NCI-H1105 treated with DMSO at 0.1 percent for 48 hours (cell line): ENCODE measurements around the gene ITFG1.

Experiments used
- DNase-seq: peaks from one replicate; lab custom pipeline; 2025; lab: John Stamatoyannopoulos, UW

ITFG1 gene

GRCh38 chr16:47460711-47461597 is at the start of gene ITFG1, which contains the start of gene PHKB:
Gene ITFG1, minus strand, starts transcription at chr16:47461063. Its CDS starts 18 bp downstream, at chr16:47461045.
Gene PHKB, plus strand, starts transcription at chr16:47461331. Its CDS starts 20 bp downstream, at chr16:47461351.
- peak; percentile 94 for DNase-seq

DNA sequence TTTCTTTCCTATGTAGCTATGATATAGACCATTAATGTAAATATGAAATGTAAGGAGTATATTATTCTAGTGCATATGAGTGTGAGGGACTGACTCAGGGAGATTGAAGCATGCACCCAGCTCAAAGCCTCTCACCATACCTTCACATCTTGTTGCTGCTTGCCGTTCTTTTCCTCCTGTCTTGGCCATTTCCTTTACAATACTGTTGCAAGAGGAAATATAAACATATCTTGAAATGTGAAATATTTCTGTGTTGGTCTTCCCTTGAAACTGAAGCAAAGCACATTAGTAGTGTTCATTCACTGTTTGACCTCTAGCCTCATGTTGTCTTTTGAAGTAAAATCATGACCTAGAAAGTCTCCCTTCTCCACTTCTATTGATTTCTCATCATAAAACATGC is 46.8 kb upstream of the ITFG1 start:
- no peak for DNase-seq

DNA sequence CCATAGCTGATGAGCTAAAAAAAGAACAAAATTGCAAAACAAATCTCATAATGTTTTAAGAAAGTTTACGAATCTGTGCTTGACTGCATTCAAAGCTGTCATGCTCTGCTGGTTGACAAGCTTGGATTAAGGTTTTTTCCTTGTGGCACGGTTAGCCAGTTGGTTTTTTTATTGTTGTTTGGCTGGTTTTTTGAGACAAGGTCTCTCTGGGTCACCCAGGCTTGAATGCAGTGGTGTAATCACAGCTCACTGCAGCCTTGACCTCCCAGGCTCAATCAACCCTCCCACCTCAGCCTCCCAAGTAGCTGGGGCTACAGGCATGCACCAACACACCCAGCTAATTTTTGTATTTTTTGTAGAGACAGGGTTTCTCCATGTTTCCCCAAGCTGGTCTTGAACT is 45.9 kb upstream of the ITFG1 start:
- DNase-seq, result no peak

- no peak for DNase-seq
Measured at GRCh38 chr16:47504599-47504998, 43.7 kb upstream of the ITFG1 start.

- DNase-seq, result no peak
Measured at GRCh38 chr16:47503936-47504335, 43.1 kb upstream of the ITFG1 start.

DNA sequence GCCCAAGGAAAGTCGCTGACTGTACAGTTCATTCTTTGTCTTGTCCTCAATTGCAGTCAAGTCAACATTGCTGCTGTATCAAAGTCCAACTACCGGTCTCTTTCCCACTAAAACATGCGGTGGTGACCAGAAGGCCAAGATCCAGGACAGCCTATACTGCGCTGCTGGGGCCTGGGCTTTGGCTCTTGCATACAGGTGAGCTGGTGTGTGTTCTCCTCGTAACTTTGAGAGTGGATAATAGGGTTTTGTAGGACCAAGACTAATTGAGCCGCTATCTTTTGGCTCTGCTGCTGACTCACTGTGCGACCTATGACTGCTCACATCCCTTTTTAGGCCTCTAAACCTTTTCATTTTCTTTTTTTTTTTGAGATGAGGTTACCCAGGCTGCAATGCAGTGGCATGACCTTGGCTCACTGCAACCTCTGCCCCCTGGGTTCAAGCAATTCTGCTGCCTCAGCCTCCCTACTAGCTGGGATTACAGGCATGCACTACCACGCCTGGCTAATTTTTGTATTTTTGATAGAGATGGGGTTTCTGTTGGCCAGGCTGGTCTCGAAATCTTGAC is 38.9 kb upstream of the ITFG1 start:
- no peak for DNase-seq

DNA sequence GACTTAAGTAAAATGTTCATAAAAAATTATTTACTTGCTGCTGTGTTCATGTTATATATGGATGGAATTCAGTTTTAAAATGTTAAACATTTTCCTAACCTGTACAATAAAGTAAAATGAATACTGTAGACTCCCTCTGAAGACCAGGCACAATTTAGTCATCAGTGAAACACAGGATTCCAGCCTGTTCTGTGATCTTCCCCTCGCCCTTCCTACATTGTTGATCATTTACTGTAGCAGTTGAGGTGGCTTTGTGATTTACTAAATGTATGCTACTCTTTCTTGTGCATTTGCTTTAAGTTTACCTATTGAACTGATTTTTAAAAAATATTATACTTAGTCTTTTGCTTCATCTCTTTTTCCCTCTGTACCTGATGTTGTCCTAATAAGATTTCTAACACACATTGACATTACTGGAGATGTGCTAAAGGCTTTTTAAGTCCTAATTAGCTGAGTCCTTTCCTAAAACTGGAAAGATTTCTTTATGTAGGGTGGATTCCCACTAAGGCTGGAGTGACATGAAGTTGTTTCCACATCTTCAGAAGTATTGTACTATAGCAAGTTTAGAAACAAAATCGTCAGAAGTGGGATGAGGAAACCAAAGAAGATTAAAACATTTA is 38.3 kb upstream of the ITFG1 start:
- DNase-seq, result no peak

GRCh38 chr16:47493381-47494337 is 32.8 kb upstream of the ITFG1 start:
- DNase-seq, result no peak

DNA sequence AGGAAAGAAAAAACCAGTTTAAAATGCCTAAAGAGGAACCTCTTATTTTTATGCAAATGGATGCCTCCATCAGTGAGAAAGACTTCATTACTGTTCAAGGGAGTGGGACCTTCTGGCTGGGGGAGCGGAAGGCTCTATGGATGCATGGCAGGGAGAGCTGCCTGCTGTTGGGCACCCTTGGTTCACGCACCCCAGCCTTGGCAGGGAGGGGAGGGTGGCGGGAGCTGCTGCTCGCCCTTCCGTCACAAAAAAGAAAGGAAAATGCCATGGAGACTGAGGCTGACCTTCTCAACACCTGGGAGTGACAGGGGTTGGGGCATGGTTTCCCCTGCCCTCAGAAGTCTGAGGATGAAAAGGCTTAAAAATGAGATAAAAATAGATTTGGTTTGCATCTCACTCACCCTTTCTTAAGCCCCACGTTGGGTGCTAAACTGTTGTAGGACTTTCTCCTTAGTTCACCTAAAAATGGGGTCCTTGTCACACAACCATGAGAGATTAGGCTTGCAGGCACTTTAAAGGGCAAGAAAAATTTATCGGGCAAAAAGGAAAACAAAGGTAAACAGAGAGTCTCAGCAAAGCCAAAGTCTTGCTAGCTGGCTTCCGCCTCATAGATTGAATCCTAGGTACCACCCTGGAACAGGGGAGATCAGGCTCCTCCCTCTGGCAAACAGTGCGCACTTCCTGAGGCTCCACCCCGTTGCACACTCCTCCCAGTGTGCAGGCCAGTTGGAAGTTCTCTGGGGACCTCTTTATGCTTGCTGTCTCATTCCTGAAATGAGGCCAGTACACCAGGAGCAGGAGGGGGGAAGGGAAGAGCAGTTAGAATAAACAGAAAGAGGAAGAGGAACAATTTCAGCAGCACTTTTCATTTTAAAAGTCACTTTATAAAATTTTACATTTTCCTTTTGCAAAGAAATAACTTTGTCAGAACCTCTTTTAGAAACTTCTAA is 31.8 kb upstream of the ITFG1 start:
- no peak for DNase-seq

DNA sequence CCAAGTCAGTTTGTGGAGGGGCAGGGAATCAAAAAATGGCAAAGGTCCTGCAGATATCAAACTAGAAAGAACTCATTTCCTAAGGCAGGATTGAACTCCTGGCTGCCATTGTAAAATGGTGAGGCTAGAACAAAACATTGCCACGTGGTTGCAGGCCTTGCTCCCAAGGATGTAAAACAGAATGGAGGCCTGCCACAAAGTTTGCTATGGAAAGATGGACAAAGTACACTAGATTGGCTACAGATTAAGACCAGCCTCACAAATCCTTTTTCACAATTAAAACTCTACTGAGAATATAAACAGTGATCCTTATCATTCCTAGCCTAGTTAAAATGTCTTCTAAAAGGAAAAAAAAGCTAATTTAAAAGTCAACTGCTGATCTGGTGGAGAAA is 31.2 kb upstream of the ITFG1 start:
- DNase-seq, result no peak

GRCh38 chr16:47490471-47490870 is 29.6 kb upstream of the ITFG1 start:
- no peak for DNase-seq

DNA sequence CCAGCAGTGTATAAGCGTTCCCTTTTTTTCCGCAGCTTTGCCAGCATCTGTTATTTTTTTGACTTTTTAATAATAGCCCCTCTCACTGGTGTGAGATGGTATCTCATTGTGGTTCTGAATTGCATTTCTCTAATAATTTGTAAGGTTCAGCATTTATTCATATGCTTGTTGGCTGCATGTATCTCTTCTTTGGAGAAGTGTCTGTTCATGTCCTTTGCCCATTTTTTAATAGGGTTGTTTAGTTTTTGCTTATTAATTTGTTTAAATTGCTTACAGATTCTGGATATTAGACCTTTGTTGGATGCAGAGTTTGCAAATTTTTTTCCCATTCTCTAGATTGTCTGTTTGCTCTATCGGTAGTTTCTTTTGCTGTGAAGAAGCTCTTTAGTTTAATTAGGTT is 27.2 kb upstream of the ITFG1 start:
- no peak for DNase-seq

GRCh38 chr16:47486856-47487255 is 26.0 kb upstream of the ITFG1 start:
- no peak for DNase-seq

DNA sequence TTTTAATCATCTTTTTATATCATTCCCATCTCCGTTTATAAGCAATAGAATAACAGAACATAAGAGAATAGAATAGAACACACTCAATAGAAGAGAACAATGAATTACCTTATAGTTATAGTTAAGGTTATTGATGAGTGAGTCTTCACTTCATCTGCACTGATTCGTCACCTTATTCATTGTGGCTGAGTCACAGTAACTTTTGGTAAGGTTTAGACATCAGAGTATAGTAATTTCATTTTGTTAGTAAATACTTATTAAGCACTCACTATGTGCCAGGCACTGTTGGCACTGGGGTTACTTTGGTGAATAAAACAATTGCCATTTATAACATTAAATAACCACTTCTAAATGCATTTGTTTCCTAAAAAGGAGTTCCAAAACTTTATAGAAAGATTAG is 22.8 kb upstream of the ITFG1 start:
- DNase-seq, result no peak

GRCh38 chr16:47481698-47482374 is 21.0 kb upstream of the ITFG1 start:
- no peak for DNase-seq

- no peak for DNase-seq
Measured at GRCh38 chr16:47480410-47480809, 19.5 kb upstream of the ITFG1 start.

DNA sequence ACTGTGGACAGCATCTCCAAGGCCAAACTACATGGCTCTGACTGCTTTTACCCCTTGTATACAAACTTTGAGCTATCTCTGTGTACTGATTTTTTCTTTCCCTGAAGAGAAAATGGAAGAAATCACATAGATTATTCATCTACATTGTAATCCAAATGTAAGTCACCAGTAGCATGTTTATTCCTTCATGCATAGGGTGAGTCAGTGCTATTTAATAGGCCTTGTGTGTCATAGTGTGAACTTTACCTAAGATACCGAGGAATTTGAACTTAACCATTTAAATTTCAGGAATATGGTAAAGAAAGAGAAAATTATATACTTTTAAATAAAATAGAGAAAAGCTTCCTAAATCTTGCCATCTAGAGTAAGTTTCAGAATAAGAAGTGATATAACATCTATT is 16.8 kb upstream of the ITFG1 start:
- DNase-seq, result no peak

GRCh38 chr16:47476654-47477345 is 15.9 kb upstream of the ITFG1 start:
- DNase-seq, result no peak

DNA sequence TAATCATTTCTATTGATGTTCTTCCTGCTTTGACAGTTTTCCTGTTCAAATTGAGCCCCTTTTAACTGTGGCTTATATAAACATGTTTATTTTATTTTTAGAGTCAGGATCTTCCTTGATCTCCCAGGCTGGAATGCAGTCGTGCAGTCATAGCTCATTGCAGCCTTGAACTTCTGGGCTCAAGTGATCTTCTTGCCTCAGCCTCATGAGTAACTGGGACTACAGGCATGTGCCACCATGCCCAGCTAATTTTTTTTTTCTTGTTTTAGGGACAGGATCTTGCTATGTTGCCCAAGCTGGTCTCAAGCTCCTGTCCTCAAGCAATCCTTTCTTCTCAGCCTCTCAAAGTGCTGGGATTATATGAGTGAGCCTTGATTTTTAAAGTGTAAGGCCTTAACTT is 14.9 kb upstream of the ITFG1 start:
- DNase-seq, result no peak

- DNase-seq, result no peak
Measured at GRCh38 chr16:47473792-47474191, 12.9 kb upstream of the ITFG1 start.
